Nephron progenitor cell (in vitro differentiated cells): Measurements from ENCODE around the gene ZMAT5.

Experiments
- DNase-seq: peaks from one replicate; pipeline ENCODE4 v3.0.0; 2021
- H3K27ac Mint-ChIP-seq: 2 replicates; pipeline ENCODE4 v1.8.0; 2021; ENCODE audit warnings: mild to moderate bottlenecking, moderate library complexity, mixed read lengths
- H3K27me3 Mint-ChIP-seq: 2 replicates; pipeline ENCODE4 v1.8.0; 2021; ENCODE audit warnings: mild to moderate bottlenecking, low read depth, mixed read lengths; ENCODE audit not compliant: poor library complexity
- H3K36me3 Mint-ChIP-seq: 2 replicates; pipeline ENCODE4 v1.8.0; 2021; ENCODE audit warnings: low read depth, mixed read lengths
- H3K4me1 Mint-ChIP-seq: 2 replicates; pipeline ENCODE4 v1.8.0; 2021; ENCODE audit warnings: mixed read lengths
- H3K4me3 Mint-ChIP-seq: 2 replicates; pipeline ENCODE4 v1.8.0; 2021; ENCODE audit warnings: mild to moderate bottlenecking, moderate library complexity, mixed read lengths
- H3K9me3 Mint-ChIP-seq: 2 replicates; pipeline ENCODE4 v1.8.0; 2021; ENCODE audit warnings: mild to moderate bottlenecking, moderate library complexity, mixed read lengths
- CTCF ChIP-seq: fragments of 200-600 bp; sonication (generic); IDR thresholded peaks from 2 replicates; pipeline ENCODE4 v1.5.0; 2021; ENCODE audit warnings: antibody characterized with exemption

ZMAT5 gene

GRCh38 chr22:29717789-29718188 lies 49.0 kb downstream of the ZMAT5 start:
- no peaks in the 10 kb centered on the region for H3K9me3 Mint-ChIP-seq
- H3K27ac Mint-ChIP-seq = no peak overlapping the region
- H3K36me3 Mint-ChIP-seq = no peaks in the 10 kb centered on the region
- no peak for TF ChIP-seq CTCF
- no peak overlapping the region for H3K4me3 Mint-ChIP-seq
- DNase-seq = no peak
- H3K4me1 Mint-ChIP-seq = no peaks in the 10 kb centered on the region
- H3K27me3 Mint-ChIP-seq = peaks cover 80% of the 10 kb centered on the region

- no peaks in the 10 kb centered on the region for H3K36me3 Mint-ChIP-seq
- no peaks in the 10 kb centered on the region for H3K4me1 Mint-ChIP-seq
- no peak overlapping the region for H3K4me3 Mint-ChIP-seq
- no peak for TF ChIP-seq CTCF
- no peaks in the 10 kb centered on the region for H3K9me3 Mint-ChIP-seq
- DNase-seq = peak; percentile 92
- peaks cover 75% of the 10 kb centered on the region for H3K27me3 Mint-ChIP-seq
- H3K27ac Mint-ChIP-seq = no peak overlapping the region
Observed at GRCh38 chr22:29716814-29717545, 49.8 kb downstream of the ZMAT5 start.

- Mint-ChIP-seq H3K4me3 (no peak overlapping the region), H3K36me3 (no peaks in the 10 kb centered on the region), H3K9me3 (no peaks in the 10 kb centered on the region), H3K27ac (no peak overlapping the region), H3K4me1 (no peaks in the 10 kb centered on the region), H3K27me3 (peaks cover 72% of the 10 kb centered on the region)
- DNase-seq = no peak
- TF ChIP-seq CTCF = no peak
Observed at GRCh38 chr22:29715705-29716104, 51.1 kb downstream of the ZMAT5 start.

- H3K4me1 Mint-ChIP-seq = no peaks in the 10 kb centered on the region
- DNase-seq = no peak
- no peak overlapping the region for H3K4me3 Mint-ChIP-seq
- peaks cover 75% of the 10 kb centered on the region for H3K27me3 Mint-ChIP-seq
- H3K9me3 Mint-ChIP-seq = no peaks in the 10 kb centered on the region
- H3K27ac Mint-ChIP-seq = no peak overlapping the region
- no peak for TF ChIP-seq CTCF
- H3K36me3 Mint-ChIP-seq = no peaks in the 10 kb centered on the region
Observed at GRCh38 chr22:29715240-29715639, 51.6 kb downstream of the ZMAT5 start.

- no peaks in the 10 kb centered on the region for H3K36me3 Mint-ChIP-seq
- H3K9me3 Mint-ChIP-seq = no peaks in the 10 kb centered on the region
- no peak for TF ChIP-seq CTCF
- H3K4me1 Mint-ChIP-seq = no peaks in the 10 kb centered on the region
- peaks cover 80% of the 10 kb centered on the region for H3K27me3 Mint-ChIP-seq
- no peak for DNase-seq
- no peak overlapping the region for H3K4me3 Mint-ChIP-seq
- H3K27ac Mint-ChIP-seq = no peak overlapping the region
Observed at GRCh38 chr22:29713156-29713727, 53.6 kb downstream of the ZMAT5 start.

GRCh38 chr22:29712119-29712518 lies 54.7 kb downstream of the ZMAT5 start:
- H3K36me3 Mint-ChIP-seq = no peaks in the 10 kb centered on the region
- H3K9me3 Mint-ChIP-seq = no peaks in the 10 kb centered on the region
- H3K27ac Mint-ChIP-seq = no peak overlapping the region
- DNase-seq = no peak
- no peak for TF ChIP-seq CTCF
- peaks cover 80% of the 10 kb centered on the region for H3K27me3 Mint-ChIP-seq
- H3K4me1 Mint-ChIP-seq = peaks cover 3% of the 10 kb centered on the region
- no peak overlapping the region for H3K4me3 Mint-ChIP-seq
